G401.6 (cell line): ENCODE results near the gene SRRM3.
"Not testable (repeated sequence)": the region's sequence is repeated elsewhere in the genome, so short reads cannot be mapped to it uniquely, and the experiment has no call there.

Source experiments
- FAIRE-seq: peaks from 2 replicates; lab custom pipeline; 2012; peaks lifted over from hg19 to GRCh38; lab: Jason Lieb, UNC

The SRRM3 gene

DNA sequence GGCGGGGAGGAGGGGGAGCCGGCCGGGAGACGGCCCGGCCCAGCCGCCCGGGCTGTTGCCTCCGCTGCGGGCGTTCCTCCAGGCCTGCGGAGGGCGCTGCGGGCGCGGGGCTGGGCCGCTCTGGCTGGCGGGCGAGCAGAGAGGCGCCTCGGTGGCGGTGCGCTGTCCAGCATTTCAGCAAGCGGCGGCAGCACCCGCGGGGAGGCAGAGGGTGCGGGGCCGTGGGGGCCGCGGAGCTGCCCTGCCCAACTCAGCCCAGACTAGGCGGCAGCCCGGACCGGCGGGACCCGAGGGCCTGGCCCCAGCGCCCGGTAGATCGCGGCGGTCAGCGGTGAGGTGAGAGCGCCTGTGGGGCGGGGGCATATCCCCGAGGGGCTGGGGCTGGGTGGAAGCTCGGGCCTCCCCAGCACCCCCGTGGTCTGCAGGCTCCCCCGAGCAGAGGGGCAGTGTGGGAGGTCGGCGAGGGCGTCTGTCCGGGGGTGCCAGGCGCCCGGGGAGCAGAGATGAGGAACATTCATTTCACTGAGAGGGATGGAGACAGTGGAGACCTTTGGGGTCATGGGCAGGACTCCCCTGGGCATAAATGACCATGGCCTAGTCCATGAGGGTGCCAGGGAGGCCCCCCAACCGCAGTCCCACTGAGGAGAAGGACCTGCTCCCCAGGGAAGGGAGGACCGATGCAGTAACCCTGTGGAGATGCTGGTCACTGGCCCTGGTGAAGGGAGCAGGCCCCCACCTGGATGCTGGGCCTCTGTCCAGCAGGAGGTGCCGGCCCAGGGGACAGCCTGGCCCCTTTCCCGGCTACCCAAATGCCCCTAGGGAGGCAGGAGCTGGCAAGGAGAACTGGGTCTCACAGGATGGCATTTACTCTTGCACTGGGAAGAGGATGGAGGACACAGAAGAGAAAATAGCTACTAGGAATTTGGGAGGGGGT, at the start of gene SRRM3:
Gene SRRM3, plus strand, starts transcription at position 165 of the 934 bp plus-strand sequence. CDS start 33,171 bp downstream, outside the sequence.
- FAIRE-seq = no peak

GRCh38 chr7:76151932-76152331, 49.8 kb upstream of the SRRM3 start:
- no peak for FAIRE-seq

GRCh38 chr7:76153571-76154230, 48.0 kb upstream of the SRRM3 start:
- not testable (repeated sequence) for FAIRE-seq

- FAIRE-seq = no peak
Measured at GRCh38 chr7:76155938-76156337, 45.8 kb upstream of the SRRM3 start.

DNA sequence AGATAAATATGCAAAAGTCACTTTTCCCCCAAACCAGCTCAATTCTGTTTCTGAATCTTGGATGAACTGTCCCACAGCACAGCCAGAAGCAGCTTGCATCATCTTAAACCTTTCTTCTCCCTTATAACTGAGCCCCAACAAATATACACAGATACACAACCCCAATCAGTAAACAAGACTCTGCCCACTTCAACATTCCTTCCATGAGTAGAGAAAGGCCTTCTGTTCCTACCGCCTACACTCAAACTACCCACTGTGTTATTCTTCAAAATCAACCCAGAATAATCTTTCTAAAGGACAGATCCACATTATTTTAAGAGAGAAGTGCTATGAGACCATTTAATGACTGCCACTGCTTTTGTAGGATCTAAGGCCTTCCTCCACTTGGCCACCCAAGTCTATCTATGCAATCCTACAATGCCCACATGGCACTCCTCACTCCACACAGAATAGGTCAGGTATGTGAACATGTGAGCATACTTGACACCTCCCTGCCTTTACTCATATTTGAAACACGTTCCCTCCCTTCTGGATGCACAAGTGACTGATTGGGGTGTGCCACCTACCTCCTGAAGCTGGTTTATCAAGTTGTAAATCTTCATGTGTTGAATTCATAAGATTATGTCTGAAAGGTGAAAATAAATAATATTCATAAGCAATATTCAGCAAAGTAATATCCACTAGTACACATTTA, 44.6 kb upstream of the SRRM3 start:
- FAIRE-seq = not testable (repeated sequence)

DNA sequence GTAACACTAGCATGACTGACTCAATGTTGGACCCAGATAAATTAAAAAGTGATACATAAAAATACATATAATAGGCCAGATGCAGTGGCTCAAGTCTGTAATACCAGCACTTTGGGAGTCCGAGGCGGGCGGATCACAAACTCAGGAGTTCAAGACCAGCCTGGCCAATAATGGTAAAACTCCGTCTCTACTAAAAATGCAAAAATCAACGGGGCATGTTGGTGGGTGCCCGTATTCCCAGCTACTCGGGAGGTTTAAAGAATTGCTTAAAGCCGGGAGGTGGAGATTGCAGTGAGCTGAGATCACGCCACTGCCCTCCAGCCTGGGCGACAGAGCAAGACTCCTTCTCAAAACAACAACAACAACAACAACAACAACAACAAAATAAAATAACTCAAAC, 43.3 kb upstream of the SRRM3 start:
- FAIRE-seq = not testable (repeated sequence)

- not testable (repeated sequence) for FAIRE-seq
Measured at GRCh38 chr7:76162416-76163170, 39.1 kb upstream of the SRRM3 start.

GRCh38 chr7:76163812-76164211, 37.9 kb upstream of the SRRM3 start:
- not testable (repeated sequence) for FAIRE-seq

GRCh38 chr7:76165106-76165972, 36.4 kb upstream of the SRRM3 start:
- FAIRE-seq = no peak

GRCh38 chr7:76165973-76166403, 35.7 kb upstream of the SRRM3 start:
- no peak for FAIRE-seq

GRCh38 chr7:76166404-76167255, 35.1 kb upstream of the SRRM3 start:
- no peak for FAIRE-seq

- no peak for FAIRE-seq
Measured at GRCh38 chr7:76173566-76174205, 28.0 kb upstream of the SRRM3 start.

- not testable (repeated sequence) for FAIRE-seq
Measured at GRCh38 chr7:76176951-76177350, 24.7 kb upstream of the SRRM3 start.

DNA sequence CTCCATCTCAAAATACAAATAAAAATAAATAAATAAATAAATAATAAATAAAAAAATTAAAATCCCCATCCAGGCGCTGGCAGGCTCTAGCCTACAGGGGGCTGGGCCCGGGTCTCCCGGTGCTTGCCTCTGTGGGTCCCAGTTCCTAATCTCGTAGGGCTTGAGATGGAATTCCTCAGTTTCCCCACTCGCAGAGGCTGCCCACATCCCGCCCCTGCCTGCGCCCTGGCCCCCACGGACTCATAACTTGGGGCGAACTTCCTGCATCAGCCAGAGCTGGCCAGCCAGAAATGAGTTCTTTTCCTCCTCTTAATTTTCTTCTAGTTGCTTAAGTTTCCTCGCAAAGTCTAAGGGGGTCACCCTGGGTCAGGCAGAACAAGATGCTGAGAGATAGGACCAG, 22.0 kb upstream of the SRRM3 start:
- no peak for FAIRE-seq

DNA sequence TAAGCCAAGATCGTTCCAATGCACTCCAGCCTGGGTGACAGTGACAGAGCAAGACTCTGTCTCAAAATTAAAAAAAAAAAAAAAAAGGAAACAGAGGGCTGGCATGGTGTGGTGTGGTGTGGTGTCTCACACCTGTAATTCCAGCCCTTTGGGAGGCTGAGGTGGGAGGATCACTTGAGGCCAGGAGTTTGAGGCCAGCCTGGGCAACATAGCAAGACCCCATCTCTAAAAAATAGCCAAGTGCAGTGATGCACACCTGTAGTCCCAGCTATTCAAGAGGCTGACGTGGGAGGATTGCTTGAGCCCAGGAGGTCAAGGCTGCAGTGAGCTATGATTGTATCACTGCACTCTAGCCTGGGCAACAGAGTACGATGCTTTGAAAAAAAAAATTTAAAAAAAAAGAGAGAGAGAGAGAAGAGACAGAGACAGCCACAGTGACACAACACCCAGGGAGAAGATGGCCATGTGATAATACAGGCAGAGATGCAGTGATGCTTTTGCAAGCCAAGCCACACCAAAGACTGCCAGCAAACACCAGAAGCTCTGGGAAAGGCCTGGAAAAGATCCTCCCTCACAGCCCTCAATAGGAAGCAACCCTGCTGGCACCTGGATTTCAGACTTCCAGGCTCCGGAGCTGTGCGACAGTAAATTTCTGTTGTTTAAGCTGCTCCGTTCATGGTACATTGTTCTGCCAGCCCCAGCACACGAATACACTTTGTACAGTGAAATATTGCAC, 19.3 kb upstream of the SRRM3 start:
- no peak for FAIRE-seq

DNA sequence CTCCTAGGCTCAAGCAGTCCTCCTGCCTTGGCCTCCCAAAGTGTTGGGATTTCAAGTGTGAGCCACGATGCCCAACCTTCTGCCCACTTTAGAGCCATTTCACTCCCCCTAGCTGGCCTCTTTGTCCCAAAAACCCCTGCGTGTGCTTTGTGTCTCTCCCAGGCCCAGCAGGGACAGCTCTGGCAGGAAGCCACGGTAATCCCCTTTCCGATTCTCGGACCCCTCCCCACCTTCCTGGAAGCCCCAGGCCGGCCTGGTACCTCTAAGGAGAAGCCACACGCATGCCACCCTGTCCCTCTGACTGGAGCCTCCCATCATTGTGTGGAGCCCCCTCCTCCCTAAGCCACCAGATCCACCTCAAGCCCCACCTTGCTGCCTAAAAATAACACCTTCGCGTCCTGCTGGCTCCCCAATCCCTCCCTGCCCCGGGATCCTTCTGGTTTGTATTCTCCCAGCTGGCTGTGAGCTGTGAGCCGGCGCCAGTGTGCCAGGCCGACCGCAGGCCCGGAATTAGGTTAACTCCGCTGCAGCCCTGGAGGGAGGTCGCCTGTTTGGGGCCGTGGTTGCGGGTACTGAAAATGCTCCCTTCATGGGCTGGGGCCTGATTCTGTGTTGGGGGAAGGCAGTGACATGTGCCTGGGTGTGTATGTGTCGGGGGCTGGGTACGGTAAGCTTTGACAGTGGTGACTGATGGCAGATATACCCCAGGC, 16.4 kb upstream of the SRRM3 start:
- no peak for FAIRE-seq

DNA sequence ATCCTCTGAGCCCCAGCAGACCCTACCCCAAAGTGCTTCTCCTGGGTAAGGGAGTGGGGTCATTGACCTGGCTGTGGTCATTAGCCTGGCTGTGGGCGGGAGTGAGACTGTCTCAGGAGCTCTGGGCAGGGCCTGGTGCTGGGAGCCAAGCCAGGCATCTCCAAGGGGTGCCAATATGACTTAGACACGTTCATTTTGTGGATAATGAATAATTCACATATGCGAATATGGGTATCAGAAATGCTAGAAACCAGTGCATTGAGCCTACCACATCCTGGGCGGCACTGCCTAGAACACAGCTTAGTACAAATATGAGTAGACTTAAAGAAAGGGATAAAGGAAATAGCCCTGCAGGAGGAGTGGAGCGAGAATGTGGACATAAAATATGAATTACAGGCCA, 14.4 kb upstream of the SRRM3 start:
- FAIRE-seq = no peak

DNA sequence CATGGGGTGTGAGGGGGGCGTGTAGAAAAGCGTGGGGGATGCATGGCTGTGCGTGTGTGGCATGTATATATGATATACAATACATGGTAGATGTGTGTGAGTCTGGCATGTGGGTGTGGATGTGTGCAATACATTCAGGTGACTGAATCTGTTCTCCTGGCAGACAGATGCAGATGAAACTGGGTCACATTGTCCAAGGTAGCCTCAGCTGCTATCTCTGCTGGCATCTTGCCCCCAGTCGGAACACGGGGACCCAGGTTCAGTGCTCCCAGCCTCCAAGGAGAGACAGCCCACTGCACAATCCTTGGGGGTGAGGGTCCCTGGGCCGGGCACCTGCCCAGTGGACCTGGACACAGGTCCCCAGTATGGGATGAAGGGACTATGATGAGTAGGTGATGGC, 12.4 kb upstream of the SRRM3 start:
- no peak for FAIRE-seq
